K562 (cell line): ENCODE results near the gene MPZL1. TPM values are rescaled to one million over a fixed set of nuclear protein-coding genes. Genes with fewer than 3 reads are reported as not detected.

Experiments used
- ATAC-seq: fragments of 200-7000 bp; cut with Tn5 transposase; 3 replicates; pipeline ENCODE4 v1.9.1; 2020; ENCODE audit warnings: moderate library complexity
- BruUV-seq: library from RNA; stranded (reverse); fragments of 400-500 nt; replicated peaks from 2 replicates; lab custom pipeline; 2021; lab: Mats Ljungman, UMichigan
- CTCF ChIA-PET: fragments of 300-600 bp; formaldehyde crosslinking; extraction: SDS; loops from one replicate; lab custom pipeline; 2021; ENCODE audit warnings: low intra/inter-chr PET ratio; lab: Yijun Ruan, JAX
- POLR2A ChIA-PET: fragments of 300-600, 350-650 bp; sonication (Branson Sonifier 250); formaldehyde crosslinking; extraction: SDS; loops from one replicate; lab custom pipeline; 2021; ENCODE audit warnings: antibody characterized with exemption, inconsistent platforms; lab: Yijun Ruan, JAX
- DNase-seq, 4 experiments: peaks; one replicate each; pipeline versions ENCODE4 v3.0.0 to v3.0.0-alpha.2; 2011 to 2018; ENCODE audit warnings: low spot score in 3 of 4, mixed read lengths in 3 of 4; ENCODE audit errors: extremely low read depth in 1 of 4
- FAIRE-seq: peaks from 2 replicates; lab custom pipeline; 2011; peaks lifted over from hg19 to GRCh38; lab: Jason Lieb, UNC
- H2AFZ ChIP-seq: 2 replicates; pipeline ENCODE4 v1.6.0; 2011; ENCODE audit warnings: low read depth, low read length, control low read depth, inconsistent platforms
- H3K27ac ChIP-seq: fragments of 200-600 bp; 3 replicates; pipeline ENCODE4 v1.8.0; 2011; ENCODE audit warnings: low read depth, mild to moderate bottlenecking, control low read depth, inconsistent platforms, low read length, moderate library complexity, mixed read lengths; ENCODE audit errors: extremely low read depth
- H3K27me3 ChIP-seq, 2 experiments: fragments of 300-600 bp in 1 of 2; 2 replicates in 1 of 2; 3 replicates in 1 of 2; pipeline versions ENCODE4 v1.6.0 to v1.8.0; 2011; ENCODE audit warnings: inconsistent platforms in 2 of 2, low read length in 2 of 2, mild to moderate bottlenecking in 1 of 2, mixed read lengths in 1 of 2, moderate library complexity in 1 of 2; ENCODE audit not compliant: control insufficient read depth in 2 of 2, insufficient read depth in 2 of 2
- H3K36me3 ChIP-seq: fragments of 300-600 bp; 3 replicates; pipeline ENCODE4 v1.8.0; 2011; ENCODE audit warnings: mild to moderate bottlenecking, low read length, inconsistent platforms; ENCODE audit not compliant: control insufficient read depth, insufficient read depth
- H3K4me1 ChIP-seq, 2 experiments: fragments of 200-600 bp in 1 of 2; replicated peaks in 1 of 2; 2 replicates in 1 of 2; 3 replicates in 1 of 2; pipeline versions ENCODE4 v1.5.1 to v1.8.0; 2011; ENCODE audit warnings: inconsistent platforms in 2 of 2, low read length in 2 of 2, mild to moderate bottlenecking in 1 of 2, mixed read lengths in 1 of 2, moderate library complexity in 1 of 2; ENCODE audit not compliant: control insufficient read depth in 2 of 2, insufficient read depth in 2 of 2
- H3K4me2 ChIP-seq: 2 replicates; pipeline ENCODE4 v1.6.1; 2011; ENCODE audit warnings: low read length, control low read depth, inconsistent platforms, mixed read lengths; ENCODE audit not compliant: insufficient read depth
- H3K4me3 ChIP-seq: fragments of 200-600 bp; sonication (generic), shearing (Covaris generic); 2 replicates; pipeline ENCODE4 v1.5.1; 2016; ENCODE audit warnings: control low read depth, inconsistent platforms
- H3K79me2 ChIP-seq: fragments of 200-600 bp; 3 replicates; pipeline ENCODE4 v1.8.0; 2011; ENCODE audit warnings: low read length, inconsistent platforms; ENCODE audit not compliant: control insufficient read depth, insufficient read depth
- H3K9ac ChIP-seq, 2 experiments: 2 replicates each; pipeline versions ENCODE4 v1.6.0 to v1.6.1; 2011; ENCODE audit warnings: low read depth in 2 of 2, low read length in 2 of 2, control low read depth in 1 of 2, inconsistent platforms in 1 of 2, mild to moderate bottlenecking in 1 of 2, mixed read lengths in 1 of 2; ENCODE audit not compliant: insufficient read depth in 1 of 2
- H3K9me1 ChIP-seq: one replicate; pipeline ENCODE4 v1.6.0; 2011; ENCODE audit warnings: inconsistent platforms, mild to moderate bottlenecking, low read length, moderate library complexity; ENCODE audit not compliant: control insufficient read depth, insufficient read depth
- H3K9me3 ChIP-seq: replicated peaks from 2 replicates; pipeline ENCODE4 v1.5.1; 2011; ENCODE audit warnings: low read depth, low read length, inconsistent platforms; ENCODE audit not compliant: control insufficient read depth, insufficient read depth
- H4K20me1 ChIP-seq: replicated peaks from 2 replicates; pipeline ENCODE4 v1.6.1; 2011; ENCODE audit warnings: low read length, inconsistent platforms, mixed read lengths; ENCODE audit not compliant: control insufficient read depth, insufficient read depth
- GATA2 ChIP-seq: sonication (generic); formaldehyde crosslinking; IDR thresholded peaks from 2 replicates; pipeline ENCODE4 v1.4.0; 2020; ENCODE audit warnings: mild to moderate bottlenecking, missing genetic modification reagents
- ZNF318 ChIP-seq, 2 experiments: fragments of 450-650 bp; IDR thresholded peaks; 2 replicates each; pipeline ENCODE4 v1.6.1; 2016; ENCODE audit warnings: mild to moderate bottlenecking in 2 of 2, borderline replicate concordance in 1 of 2, low read depth in 1 of 2, moderate library complexity in 1 of 2
- WGBS: fragments of 100-300 bp; shearing (Covaris generic); methylation state at CpG from one replicate; pipeline ENCODE4 v1.1.6; 2016; ENCODE audit warnings: low coverage, mixed read lengths; ENCODE audit not compliant: insufficient coverage; ENCODE audit errors: missing lambda C conversion rate; 5-methylcytosine and 5-hydroxymethylcytosine counted together
- in situ Hi-C: fragments of 300-500 bp; cut with MboI; formaldehyde crosslinking; loops from 4 replicates; pipeline ENCODE4 v1.15.0; 2018; ENCODE audit warnings: inconsistent platforms, mixed read lengths
- intact Hi-C: fragments of 100-400 bp; cut with micrococcal nuclease; formaldehyde crosslinking; loops from 2 replicates; pipeline ENCODE4 v1.14.2; 2022
- polyA plus RNA-seq, 8 experiments: library from polyadenylated mRNA; depleted of rRNA in 4 of 8; stranded (reverse) in 5 of 8; unstranded in 3 of 8; fragments of >200 nt; fragmentation: Nextera tagmentation in 2 of 8; fragmentation: Illumina TruSeq in 1 of 8; extraction: Ambion mirVana in 2 of 8; extraction: Trizol in 1 of 8; gene quantifications; 2 replicates each; pipeline versions ENCODE4 v1.2.1 to v1.2.3, GENCODE V29; 2011 to 2014; ENCODE audit warnings: inconsistent platforms in 1 of 8, missing spikeins in 1 of 8
- total RNA-seq, 7 experiments: library from RNA; depleted of rRNA in 6 of 7; stranded (reverse); fragments of >200 nt in 6 of 7; fragmentation: Illumina TruSeq in 2 of 7; extraction: Trizol in 2 of 7; gene quantifications; 2 replicates each; pipeline versions ENCODE4 v1.2.1 to v1.2.3, GENCODE V29; 2011 to 2021; ENCODE audit warnings: low replicate concordance in 1 of 7
- TF ChIP-seq, protein P1 (sequence below), 2 experiments: IDR thresholded peaks; 2 replicates each; pipeline ENCODE4 v1.6.1; 2011; ENCODE audit warnings: borderline replicate concordance in 1 of 2, control low read depth in 1 of 2, low read depth in 1 of 2, low read length in 1 of 2, mild to moderate bottlenecking in 1 of 2, mixed read lengths in 1 of 2, moderate library complexity in 1 of 2; ENCODE audit not compliant: insufficient read depth in 1 of 2, insufficient read length in 1 of 2, poor library complexity in 1 of 2, severe bottlenecking in 1 of 2; ENCODE audit errors: extremely low read depth in 1 of 2

The MPZL1 gene
- total and polyA plus RNA-seq, 9 of the 15 experiments (the other 6 are each of a cell fraction or from before 2014, with no cell fraction given), result 14.5 to 153 (median 66.5) TPM

- TF ChIP-seq, protein P1, sequence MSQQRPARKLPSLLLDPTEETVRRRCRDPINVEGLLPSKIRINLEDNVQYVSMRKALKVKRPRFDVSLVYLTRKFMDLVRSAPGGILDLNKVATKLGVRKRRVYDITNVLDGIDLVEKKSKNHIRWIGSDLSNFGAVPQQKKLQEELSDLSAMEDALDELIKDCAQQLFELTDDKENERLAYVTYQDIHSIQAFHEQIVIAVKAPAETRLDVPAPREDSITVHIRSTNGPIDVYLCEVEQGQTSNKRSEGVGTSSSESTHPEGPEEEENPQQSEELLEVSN (IDR thresholded peaks at IDR 0.05; ENCODE audit: borderline replicate concordance in 1 of 2, extremely low read depth in 1 of 2, insufficient read depth in 1 of 2, insufficient read length in 1 of 2, low read depth in 1 of 2, low read length in 1 of 2, poor library complexity in 1 of 2, severe bottlenecking in 1 of 2), result no peak
- no peak for TF ChIP-seq GATA2 (CRISPR knock-in tag)
These were observed 48.5 kb upstream of the MPZL1 start (continued) for GRCh38 chr1:167673265-167673664.

DNA sequence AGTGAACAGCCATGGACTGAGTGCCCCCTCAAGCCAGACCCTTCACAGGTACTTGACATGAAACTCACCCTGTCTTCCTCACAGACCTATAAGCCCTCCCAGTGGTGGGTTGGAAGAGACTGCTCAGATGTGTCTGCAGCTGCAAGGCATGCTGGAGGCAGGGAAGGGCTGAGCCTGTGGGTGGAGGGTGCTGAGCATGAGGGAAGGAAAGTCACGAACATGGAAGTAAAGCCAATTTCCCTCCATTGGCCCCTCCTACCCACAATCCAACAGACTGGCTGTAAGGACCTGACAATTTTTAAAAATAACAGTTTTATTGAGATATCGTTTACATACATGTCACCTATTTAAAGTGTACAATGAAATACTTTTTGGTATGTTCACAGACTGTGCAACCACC, 47.6 kb upstream of the MPZL1 start:
- FAIRE-seq (no peak), DNase-seq (no peak)
- H3K4me3 ChIP-seq, result no peak overlapping the region
- H3K27me3 ChIP-seq, result no peaks in the 10 kb centered on the region
- in situ Hi-C loops, result no loop called here
- no peak overlapping the region for H3K4me2 ChIP-seq
- H3K79me2 ChIP-seq, result no peaks in the 10 kb centered on the region
- H3K36me3 ChIP-seq, result peaks cover 20% of the 10 kb centered on the region
- H3K4me1 ChIP-seq, result peaks cover 19 to 39% of the 10 kb centered on the region in 2 experiments; a peak in 4 of 5 replicates
- H3K9me1 ChIP-seq, result peaks cover 3% of the 10 kb centered on the region
- WGBS, result 54% methylated on average over 2 of the region's 2 CpGs
- no peak overlapping the region for H3K27ac ChIP-seq
- no peak for TF ChIP-seq ZNF318 (IDR thresholded peaks at IDR 0.05; ENCODE audit: borderline replicate concordance in 1 of 2, low read depth in 1 of 2)
- TF ChIP-seq, all 486 proteins: peak for 0
- H3K9ac ChIP-seq, result no peak overlapping the region
- CTCF ChIA-PET, result no interaction called here
- H2AFZ ChIP-seq, result no peak overlapping the region
- no peak for ATAC-seq
- no peaks in the 10 kb centered on the region for H3K9me3 ChIP-seq
- H4K20me1 ChIP-seq, result 0 out of 2 replicates have a peak, but pooled peaks cover 3% of the 10 kb centered on the region
- POLR2A ChIA-PET, result interaction anchor here (0.6 to 0.9 kb wide), 3 partner anchors 14 to 891 kb away, joined by 3 read pairs; no protein-coding TSS in a partner anchor
- no TSS peak for BruUV-seq
- intact Hi-C loops, result no loop called here
